GM21717 (cell line): ENCODE measurements around the gene GRID2IP.
"Not testable (repeated sequence)": the region's sequence is repeated elsewhere in the genome, so short reads cannot be mapped to it uniquely, and the experiment has no call there.

Experiments used
- ATAC-seq: cut with Tn5 transposase; IDR thresholded peaks from one replicate; pipeline ENCODE4 v1.9.1; 2021; ENCODE audit warnings: mild to moderate bottlenecking, moderate library complexity; ENCODE audit not compliant: unreplicated experiment

Gene GRID2IP

GRCh38 chr7:6495597-6496262, 55.5 kb downstream of the GRID2IP start:
- no peak for ATAC-seq

DNA sequence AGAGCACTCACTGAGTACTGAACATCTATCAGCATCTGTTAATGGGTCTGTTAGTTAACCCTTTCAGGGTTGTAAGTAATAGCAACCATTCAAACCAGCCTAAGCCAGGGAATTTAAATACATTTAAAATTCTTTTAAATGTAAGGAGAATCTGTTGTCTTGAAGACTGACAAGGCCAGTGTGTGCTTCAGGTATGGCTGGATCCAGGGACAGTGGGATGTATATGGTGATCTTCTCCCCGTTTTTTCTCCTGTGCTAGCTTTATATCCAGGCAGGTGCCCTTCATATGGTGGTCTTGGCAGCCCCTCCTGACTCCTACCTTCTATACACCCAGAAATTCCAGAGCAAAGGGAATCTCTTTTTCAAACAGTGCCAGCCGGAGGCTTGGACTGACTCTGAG, 56.9 kb downstream of the GRID2IP start:
- ATAC-seq = no peak

DNA sequence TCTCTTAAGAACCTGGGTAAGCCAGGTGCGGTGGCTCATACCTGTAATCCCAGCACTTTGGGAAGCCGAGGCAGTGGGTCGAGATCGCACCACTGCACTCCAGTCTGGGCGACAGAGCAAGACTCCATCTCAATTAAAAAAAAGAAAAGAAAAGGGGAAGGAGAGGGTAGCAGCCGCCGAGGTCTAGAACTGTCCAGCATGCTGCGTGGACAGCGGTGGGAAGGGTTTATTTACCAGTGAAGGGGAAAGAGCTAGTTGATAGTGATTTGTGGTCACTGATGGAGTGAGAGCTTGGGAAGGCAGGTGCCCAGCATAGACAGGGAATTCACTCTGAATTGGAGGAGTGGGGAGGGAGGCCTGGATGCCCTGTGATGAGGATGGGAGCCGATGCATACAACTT, 60.1 kb downstream of the GRID2IP start:
- no peak for ATAC-seq

- ATAC-seq = no peak
Measured at GRCh38 chr7:6489612-6490011, 61.6 kb downstream of the GRID2IP start.

DNA sequence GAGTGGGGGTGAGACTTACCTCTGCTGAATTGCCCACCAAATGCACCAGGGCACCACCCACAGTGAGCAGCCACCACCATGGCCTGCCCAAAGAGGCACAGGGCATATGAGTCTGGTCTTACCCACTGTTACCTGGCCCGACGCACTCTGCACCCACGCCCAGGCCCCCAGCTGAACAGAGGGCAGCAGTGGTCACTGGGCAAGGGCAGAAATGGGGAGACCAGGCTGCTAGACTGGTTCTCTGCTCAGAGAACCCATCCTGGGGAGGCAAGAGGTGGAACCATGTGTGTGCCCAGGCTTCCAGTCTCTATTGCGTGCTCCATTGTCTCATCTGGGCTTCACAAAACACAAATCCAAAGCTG, 64.1 kb downstream of the GRID2IP start:
- no peak for ATAC-seq

DNA sequence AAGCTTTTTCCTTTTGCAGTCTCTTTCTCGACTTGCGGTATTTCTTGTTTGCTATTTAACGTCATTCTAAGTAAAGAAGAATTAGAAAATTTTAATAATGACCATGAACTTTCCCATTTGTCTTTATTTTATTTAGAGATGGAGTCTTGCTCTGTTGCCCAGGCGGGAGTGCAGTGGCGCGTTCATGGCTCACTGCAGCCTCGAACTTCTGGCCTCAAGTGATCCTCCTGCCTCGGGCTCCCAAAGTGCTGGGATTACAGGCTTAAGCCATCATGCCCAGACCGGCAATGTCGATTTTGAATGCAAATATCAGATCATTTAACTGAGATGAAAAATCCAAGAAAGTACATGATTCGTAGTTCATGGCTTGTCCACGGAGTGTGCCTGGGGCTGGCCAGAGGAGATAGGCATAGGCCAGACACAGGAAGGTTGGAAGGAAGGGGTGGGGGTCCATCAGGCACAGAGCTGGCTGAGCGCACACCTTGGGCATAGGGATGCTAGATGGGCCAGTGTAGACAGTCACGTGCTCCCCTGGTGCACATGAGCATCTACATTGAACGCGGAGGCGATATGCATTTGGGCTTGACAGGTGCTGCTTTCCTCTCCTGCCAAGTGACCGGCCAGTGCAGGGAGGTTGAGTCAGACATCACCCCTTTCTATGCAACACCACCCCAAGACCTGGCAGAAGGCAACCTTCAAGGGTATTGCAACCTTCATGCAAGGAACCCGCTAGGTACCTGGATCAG, 64.7 kb downstream of the GRID2IP start:
- ATAC-seq = no peak

DNA sequence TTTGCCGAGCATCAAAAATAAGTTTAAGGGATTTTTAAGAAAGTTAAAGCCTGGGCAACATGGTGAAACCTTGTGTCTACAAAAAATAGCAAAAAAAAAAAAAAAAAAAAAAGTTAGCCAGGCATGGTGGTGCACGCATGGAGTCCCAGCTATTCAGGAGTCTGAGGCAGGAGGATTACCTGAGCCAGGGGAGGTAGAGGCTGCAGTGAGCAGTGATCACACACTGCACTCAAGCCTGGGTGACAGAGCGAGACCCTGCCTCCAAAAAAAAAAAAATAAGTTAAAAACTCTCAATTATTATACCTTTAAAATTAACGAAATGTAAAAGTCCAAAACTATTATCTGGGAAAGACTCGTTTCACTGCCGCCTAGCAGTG, 68.5 kb downstream of the GRID2IP start:
- ATAC-seq = no peak

GRCh38 chr7:6482307-6482706, 69.0 kb downstream of the GRID2IP start:
- ATAC-seq = no peak

GRCh38 chr7:6481445-6481844, 69.8 kb downstream of the GRID2IP start:
- ATAC-seq = no peak

DNA sequence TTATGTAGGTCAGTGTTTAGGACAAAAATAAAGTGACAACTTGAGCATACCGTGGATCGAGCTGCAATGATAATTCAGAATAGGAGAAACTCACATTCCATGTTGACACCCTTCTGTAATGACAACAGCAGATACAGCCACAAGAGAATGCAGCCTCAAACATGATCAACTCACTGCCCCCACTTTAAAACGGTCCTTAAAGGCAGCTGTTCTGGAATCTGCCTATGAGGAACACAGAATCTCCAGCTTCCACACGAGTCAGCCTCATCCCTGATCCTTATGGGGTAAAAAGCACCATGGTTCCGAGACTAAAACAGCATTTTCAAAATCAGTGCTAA, 71.0 kb downstream of the GRID2IP start:
- ATAC-seq = no peak

DNA sequence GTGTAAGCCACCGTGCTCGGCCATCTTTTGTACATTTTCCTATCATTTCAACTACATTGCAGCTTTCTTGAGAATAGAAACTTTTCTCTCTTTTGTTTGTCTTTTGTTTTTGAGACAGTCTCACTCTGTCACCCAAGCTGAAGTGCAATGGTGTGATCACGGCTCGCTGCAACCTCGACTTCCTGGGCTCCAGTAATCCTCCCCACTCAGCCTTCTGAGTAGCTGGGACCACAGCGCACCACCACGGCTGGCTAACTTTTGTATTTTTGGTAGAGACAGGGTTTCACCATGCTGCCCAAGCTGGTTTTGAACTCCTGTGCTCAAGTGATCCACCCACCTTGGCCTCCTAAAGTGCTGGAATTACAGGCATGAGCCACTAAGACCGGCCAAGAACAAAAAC, 72.2 kb downstream of the GRID2IP start:
- ATAC-seq = no peak

DNA sequence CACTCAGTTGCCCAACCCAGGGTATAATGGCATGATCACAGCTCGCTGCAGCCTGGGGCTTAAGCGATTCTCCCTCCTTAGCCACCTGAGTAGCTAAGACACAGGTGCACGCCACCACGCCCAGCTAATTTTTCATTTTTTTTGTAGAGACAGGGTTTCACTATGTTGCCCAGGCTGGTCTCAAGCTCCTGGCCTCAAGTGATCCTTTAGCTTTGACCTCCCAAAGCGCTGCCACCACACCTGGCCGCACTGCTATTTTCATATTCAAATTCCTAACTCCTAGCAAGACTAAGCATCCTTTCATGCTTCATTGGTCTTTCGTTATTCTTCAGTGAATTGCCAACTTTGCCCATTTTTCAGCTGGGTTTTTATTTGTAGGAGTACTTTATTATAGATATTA, 73.1 kb downstream of the GRID2IP start:
- no peak for ATAC-seq

- no peak for ATAC-seq
Measured at GRCh38 chr7:6477318-6477660, 74.0 kb downstream of the GRID2IP start.

- ATAC-seq = no peak
Measured at GRCh38 chr7:6476596-6477317, 74.5 kb downstream of the GRID2IP start.

GRCh38 chr7:6475433-6476186, 75.7 kb downstream of the GRID2IP start:
- ATAC-seq = no peak

DNA sequence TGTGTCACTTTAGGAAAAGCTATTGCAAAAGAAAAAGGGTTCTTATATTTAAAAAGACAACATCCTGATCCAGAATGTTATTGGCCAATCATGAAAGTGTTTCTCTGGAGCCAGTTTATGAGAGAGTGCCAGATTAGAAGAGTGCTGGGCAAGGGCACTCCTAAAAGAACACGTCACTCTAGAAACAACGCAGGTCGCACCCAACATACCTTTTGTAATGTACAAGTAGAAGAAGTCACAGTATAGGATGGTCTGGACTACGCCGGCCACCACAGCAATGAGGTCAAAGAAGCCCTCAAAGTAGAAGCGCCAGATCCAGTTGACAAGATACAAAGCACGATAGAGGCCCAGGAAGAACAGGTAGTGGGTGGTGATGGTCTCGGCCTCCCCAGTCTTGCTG, 85.4 kb downstream of the GRID2IP start:
- ATAC-seq = no peak

- not testable (repeated sequence) for ATAC-seq
Measured at GRCh38 chr7:6463609-6464008, 87.7 kb downstream of the GRID2IP start.

DNA sequence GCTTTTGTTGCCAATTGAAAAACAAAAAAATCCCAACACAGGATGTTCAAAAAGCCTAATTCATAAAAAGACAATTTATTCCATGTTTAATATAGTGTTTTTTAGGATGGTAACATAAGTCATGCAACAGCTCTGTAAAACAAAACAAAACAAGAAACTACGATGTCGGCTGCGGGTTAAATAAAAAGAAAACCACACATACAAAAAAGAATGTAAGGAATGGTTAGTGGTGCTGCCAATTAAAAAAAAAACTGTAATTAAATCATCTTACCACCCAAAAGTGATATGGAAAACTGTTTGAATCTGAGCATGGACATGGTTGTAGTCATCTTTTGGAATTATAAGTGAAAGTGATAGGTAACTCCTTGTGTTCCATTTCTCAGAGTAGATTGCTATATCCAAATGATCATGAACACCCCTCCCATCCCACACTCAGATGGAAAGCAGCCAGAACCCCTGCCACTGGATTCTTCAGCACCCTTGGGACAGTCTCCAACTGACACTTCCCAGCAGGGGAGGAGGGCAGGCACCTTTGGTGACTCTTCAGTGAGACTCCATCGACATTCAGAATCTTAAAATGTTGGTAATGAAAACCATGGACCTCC, 89.2 kb downstream of the GRID2IP start:
- no peak for ATAC-seq

- no peak for ATAC-seq
Measured at GRCh38 chr7:6460990-6461584, 90.2 kb downstream of the GRID2IP start.

DNA sequence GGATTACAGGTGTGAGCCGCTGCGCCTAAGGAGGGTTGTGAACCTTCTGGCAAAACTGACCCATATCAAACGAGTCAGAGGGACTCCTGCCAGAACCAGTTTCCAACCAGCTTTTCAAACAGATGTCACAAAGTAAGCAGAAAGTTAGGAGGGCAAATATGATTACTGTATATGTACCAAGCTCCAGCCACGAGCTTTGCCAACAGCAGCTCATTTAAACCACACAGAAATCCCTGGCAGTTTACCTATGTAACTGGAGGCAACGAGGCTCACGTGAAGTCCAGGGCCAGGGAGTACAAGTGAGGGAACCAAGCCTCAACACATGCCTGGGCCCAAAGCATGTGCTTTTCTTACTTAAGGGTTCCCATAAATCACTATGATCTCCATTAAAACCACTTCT, 91.0 kb downstream of the GRID2IP start:
- ATAC-seq = no peak

DNA sequence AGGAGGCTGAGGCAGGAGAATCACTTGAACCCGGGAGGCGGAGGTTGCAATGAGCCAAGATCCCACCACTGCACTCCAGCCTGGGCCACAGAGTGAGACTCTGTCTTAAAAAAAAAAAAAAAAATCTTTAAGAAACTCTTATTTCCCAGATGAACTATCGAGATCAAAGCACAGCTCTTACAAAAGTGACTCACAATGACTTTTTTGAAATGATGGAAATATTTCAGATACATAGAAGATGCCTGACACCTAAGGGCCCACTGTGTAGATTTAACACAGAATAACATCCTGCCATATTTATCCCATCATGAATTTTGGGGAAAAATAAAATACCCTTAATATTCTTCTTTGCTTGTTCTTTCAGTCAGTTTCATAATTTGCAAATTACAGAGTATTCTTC, 92.6 kb downstream of the GRID2IP start:
- ATAC-seq = not testable (repeated sequence)
